Tibial nerve (tissue), 4 donors: Measurements from ENCODE around the gene ASB3. TPM values are rescaled to one million over a fixed set of nuclear protein-coding genes. Genes with fewer than 3 reads are reported as not detected.
"Not testable (repeated sequence)": the region's sequence is repeated elsewhere in the genome, so short reads cannot be mapped to it uniquely, and the experiment has no call there.

Source experiments
- DNase-seq, 2 donors: peaks; one replicate each; pipeline ENCODE4 v3.0.0-alpha.2; 2019; ENCODE audit warnings: low spot score in 2 of 2
- H3K27ac ChIP-seq, 4 donors: fragments of 200-600 bp; sonication (generic) in 3 of 4; one replicate each; pipeline ENCODE4 v1.5.1; 2017 to 2019; ENCODE audit warnings: mild to moderate bottlenecking in 1 of 4
- H3K27me3 ChIP-seq, 2 donors: fragments of 200-600 bp; sonication (generic) in 1 of 2; one replicate each; pipeline versions ENCODE4 v1.5.1 to v1.6.0; 2017 to 2019
- H3K36me3 ChIP-seq, 3 donors: fragments of 200-600 bp; sonication (generic); one replicate each; pipeline ENCODE4 v1.5.1; 2018 to 2019
- H3K4me1 ChIP-seq, 4 donors: fragments of 200-600 bp; sonication (generic) in 3 of 4; one replicate each; pipeline ENCODE4 v1.5.1; 2017 to 2019
- H3K4me3 ChIP-seq, 4 donors: fragments of 200-600 bp; sonication (generic) in 3 of 4; one replicate each; pipeline ENCODE4 v1.5.1; 2017 to 2019; ENCODE audit warnings: mild to moderate bottlenecking in 1 of 4, moderate library complexity in 1 of 4
- H3K9me3 ChIP-seq, 4 donors: fragments of 200-600 bp; sonication (generic) in 3 of 4; one replicate each; pipeline ENCODE4 v1.5.1; 2017 to 2019
- EP300 ChIP-seq, 2 donors: sonication (generic); formaldehyde crosslinking; IDR thresholded peaks; one replicate each; pipeline ENCODE4 v1.6.1; 2017; ENCODE audit warnings: antibody characterized with exemption in 2 of 2, mild to moderate bottlenecking in 1 of 2
- POLR2A ChIP-seq, 2 donors: fragments of 450-650 bp; IDR thresholded peaks; one replicate each; pipeline ENCODE4 v1.6.1; 2017; ENCODE audit warnings: antibody characterized with exemption in 2 of 2, mild to moderate bottlenecking in 2 of 2, moderate library complexity in 2 of 2
- WGBS, 2 donors: methylation state at CpG; one replicate each; pipeline ENCODE4 v1.1.5; 2018; 5-methylcytosine and 5-hydroxymethylcytosine counted together
- total RNA-seq, 4 donors: library from RNA; depleted of rRNA; stranded (reverse); fragments of >200 nt; gene quantifications; one replicate each; pipeline ENCODE4 v1.1.0, GENCODE V29; 2016
- TF ChIP-seq, protein P1 (sequence below), 5 experiments: fragments of 200-600 bp in 3 of 5; fragments of 450-650 bp in 2 of 5; sonication (generic) in 3 of 5; IDR thresholded peaks; one replicate each; pipeline ENCODE4 v1.5.1; 2016 to 2019; ENCODE audit warnings: antibody characterized with exemption in 5 of 5, mild to moderate bottlenecking in 3 of 5, moderate library complexity in 2 of 5

Gene ASB3
- total RNA-seq, 4 donors from 2014 or later = 16.8 to 24.7 (median 17.3) TPM

DNA sequence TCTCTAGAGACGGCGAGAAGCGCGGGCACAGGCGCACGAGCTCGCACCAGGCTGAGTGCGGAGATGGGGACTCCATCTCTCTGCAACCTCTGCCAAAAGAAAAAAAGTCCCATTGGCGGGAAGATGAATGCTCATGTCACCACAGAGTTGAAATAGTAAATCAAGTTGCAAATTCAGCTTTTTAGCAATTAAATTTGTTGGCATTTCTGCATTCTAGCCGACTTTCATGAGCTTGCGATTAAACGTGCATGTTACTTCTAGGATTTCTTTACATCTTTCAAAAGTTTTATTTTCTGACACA is 18.6 kb downstream of the ASB3 start:
- Histone ChIP-seq H3K36me3 (peaks cover 0 to 4% (median 0%) of the 10 kb centered on the region in 3 donors), H3K27me3 (no peaks in the 10 kb centered on the region), H3K27ac (peak overlapping the region in 3 of 4 donors; percentile 74 to 81 (median 81)), H3K9me3 (no peaks in the 10 kb centered on the region), H3K4me1 (peaks cover 0 to 24% (median 7%) of the 10 kb centered on the region in 4 donors), H3K4me3 (peak overlapping the region; percentile 63 to 84 (median 76))
- WGBS, 2 donors = 1 to 3% methylated on average over 12 of the region's 12 CpGs
- no peak for TF ChIP-seq POLR2A (IDR thresholded peaks at IDR 0.05)
- TF ChIP-seq, protein P1, sequence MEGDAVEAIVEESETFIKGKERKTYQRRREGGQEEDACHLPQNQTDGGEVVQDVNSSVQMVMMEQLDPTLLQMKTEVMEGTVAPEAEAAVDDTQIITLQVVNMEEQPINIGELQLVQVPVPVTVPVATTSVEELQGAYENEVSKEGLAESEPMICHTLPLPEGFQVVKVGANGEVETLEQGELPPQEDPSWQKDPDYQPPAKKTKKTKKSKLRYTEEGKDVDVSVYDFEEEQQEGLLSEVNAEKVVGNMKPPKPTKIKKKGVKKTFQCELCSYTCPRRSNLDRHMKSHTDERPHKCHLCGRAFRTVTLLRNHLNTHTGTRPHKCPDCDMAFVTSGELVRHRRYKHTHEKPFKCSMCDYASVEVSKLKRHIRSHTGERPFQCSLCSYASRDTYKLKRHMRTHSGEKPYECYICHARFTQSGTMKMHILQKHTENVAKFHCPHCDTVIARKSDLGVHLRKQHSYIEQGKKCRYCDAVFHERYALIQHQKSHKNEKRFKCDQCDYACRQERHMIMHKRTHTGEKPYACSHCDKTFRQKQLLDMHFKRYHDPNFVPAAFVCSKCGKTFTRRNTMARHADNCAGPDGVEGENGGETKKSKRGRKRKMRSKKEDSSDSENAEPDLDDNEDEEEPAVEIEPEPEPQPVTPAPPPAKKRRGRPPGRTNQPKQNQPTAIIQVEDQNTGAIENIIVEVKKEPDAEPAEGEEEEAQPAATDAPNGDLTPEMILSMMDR (IDR thresholded peaks at IDR 0.05) = no peak
- no peak for TF ChIP-seq EP300 (IDR thresholded peaks at IDR 0.05)
- no peak for DNase-seq

DNA sequence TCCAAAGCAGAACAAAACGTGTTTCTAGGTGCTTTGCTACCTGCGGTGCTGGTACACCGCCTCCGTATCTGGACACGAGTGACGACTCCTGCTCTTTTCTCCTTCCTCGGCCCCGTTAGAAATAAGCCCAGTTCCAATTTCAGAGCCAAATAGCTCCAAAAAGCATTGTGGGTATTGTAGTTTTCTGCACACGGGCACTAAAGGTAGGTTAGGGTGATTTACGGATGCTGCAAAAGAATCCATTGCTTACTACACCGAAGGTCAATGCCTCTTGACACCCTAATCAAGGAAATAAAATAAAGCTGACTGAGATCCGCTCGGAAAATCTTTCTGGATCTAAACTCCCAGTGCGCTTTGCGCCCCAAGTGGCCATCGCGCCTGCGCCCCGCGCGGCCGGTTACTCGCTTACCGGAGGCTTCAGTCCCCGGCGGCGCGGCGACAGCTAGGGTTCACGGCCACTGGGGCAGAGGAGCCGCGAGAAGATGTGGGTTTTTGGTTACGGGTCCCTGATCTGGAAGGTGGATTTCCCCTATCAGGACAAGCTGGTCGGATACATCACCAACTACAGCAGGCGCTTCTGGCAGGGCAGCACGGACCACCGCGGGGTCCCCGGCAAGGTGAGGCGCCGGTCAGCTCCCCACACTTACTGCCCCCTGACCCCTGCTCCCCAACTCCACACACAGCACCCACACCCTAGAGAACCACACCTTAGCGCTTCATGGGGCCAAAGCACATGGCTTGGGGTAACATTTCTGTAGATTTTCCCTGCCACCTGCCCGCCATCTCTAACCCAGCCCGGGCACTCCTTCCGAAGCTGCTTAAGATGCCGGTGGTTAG is 19.1 kb downstream of the ASB3 start, which contains the start of gene CHAC2:
CHAC2 (plus strand) TSS at position 400 of the 837 bp plus-strand sequence; CDS start at position 483, 83 bp downstream.
- peak in 1 of 2 donors; percentile 58 for TF ChIP-seq EP300 (IDR thresholded peaks at IDR 0.05)
- peak in 1 of 2 donors; percentile 26 for TF ChIP-seq POLR2A (IDR thresholded peaks at IDR 0.05)
- TF ChIP-seq, protein P1 (IDR thresholded peaks at IDR 0.05) = peak; percentile 32 to 74 (median 46)
- Histone ChIP-seq H3K9me3 (no peaks in the 10 kb centered on the region), H3K27me3 (no peaks in the 10 kb centered on the region), H3K4me3 (peak within 1 kb of the TSS; percentile 63 to 84 (median 76)), H3K4me1 (peaks cover 0 to 24% (median 7%) of the 10 kb centered on the region in 4 donors), H3K27ac (peak within 1 kb of the TSS; percentile 43 to 81 (median 78)), H3K36me3 (peaks cover 0 to 9% (median 0%) of the 10 kb centered on the region in 3 donors)
- DNase-seq = peak; percentile 65 to 66
- WGBS, 2 donors = 0% methylated on average over 40 to 45 of the region's 46 CpGs

DNA sequence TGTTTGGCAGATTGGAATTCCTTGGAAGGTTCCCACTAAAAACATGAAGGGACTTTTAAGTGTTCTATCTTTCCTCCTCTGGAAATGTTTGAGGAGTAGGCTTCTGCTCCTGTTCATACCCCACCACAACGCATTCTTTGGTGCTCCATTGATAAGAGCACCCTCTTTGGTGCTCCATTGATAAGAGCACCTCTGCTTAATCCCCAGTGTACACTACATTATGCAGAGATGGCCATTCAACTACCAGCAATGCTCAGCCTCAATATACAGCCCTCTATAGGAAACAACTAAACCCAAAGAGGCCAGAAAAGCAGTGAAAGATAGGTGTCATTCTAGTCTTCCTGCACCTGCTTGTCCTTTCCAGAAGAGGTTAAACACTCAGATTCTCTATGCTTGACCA is 21.0 kb downstream of the ASB3 start:
- 94 to 100% methylated on average over 1 of the region's 1 CpG for WGBS, 2 donors
- H3K36me3 ChIP-seq = peaks cover 0 to 14% (median 0%) of the 10 kb centered on the region in 3 donors
- no peaks in the 10 kb centered on the region for H3K27me3 ChIP-seq
- H3K4me3 ChIP-seq = no peak overlapping the region
- DNase-seq = no peak
- peaks cover 0 to 24% (median 7%) of the 10 kb centered on the region in 4 donors for H3K4me1 ChIP-seq
- no peak for TF ChIP-seq POLR2A (IDR thresholded peaks at IDR 0.05)
- TF ChIP-seq, protein P1 (IDR thresholded peaks at IDR 0.05) = no peak
- no peak for TF ChIP-seq EP300 (IDR thresholded peaks at IDR 0.05)
- H3K9me3 ChIP-seq = no peaks in the 10 kb centered on the region
- H3K27ac ChIP-seq = no peak overlapping the region

DNA sequence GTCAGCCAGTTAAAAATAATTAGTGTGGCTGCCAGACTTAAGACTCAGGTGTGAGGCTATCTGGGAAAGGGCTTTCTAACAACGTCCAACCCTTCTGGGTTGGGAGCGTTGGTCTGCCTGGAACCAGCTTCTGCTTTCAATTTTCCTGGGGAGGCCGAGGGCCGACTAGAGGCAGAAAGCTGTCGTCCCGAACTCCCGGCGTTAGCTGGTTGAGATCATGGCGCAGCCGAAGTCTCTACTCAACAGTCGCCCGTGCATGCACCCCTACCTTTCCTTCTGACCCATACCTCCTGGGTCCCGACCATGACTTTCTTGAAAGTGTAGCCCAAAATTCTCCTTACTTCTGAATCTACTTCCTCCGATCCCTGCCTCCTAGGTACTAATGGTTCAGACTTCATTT is 29.5 kb downstream of the ASB3 start:
- not testable (repeated sequence) for H3K27me3 ChIP-seq, H3K9me3 ChIP-seq, H3K4me1 ChIP-seq, DNase-seq, H3K27ac ChIP-seq, H3K4me3 ChIP-seq
- WGBS, 2 donors = 98% methylated on average over 14 of the region's 14 CpGs
- peaks cover 0 to 36% (median 0%) of the 10 kb centered on the region in 3 donors for H3K36me3 ChIP-seq

DNA sequence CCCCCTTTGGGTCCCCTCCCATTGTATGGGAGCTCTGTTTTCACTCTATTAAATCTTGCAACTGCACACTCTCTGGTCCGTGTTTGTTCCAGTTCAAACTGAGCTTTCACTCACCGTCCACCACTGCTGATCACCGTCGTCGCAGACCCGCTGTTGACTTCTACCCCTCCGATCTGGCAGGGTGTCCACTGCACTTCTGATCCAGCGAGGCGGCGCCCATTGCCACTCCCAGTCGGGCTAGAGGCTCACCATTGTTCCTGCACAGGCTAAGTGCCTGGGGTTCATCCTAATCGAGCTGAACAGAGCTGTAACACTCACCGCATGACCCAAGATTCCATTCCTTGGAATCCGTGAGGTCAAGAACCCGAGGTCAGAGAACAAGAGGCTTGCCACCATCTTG is 30.1 kb downstream of the ASB3 start:
- Histone ChIP-seq H3K36me3 (peaks cover 0 to 35% (median 0%) of the 10 kb centered on the region in 3 donors), H3K27ac (no peak overlapping the region), H3K27me3 (no peaks in the 10 kb centered on the region), H3K4me1 (no peaks in the 10 kb centered on the region), H3K9me3 (no peaks in the 10 kb centered on the region), H3K4me3 (no peak overlapping the region)
- 96 to 98% methylated on average over 14 to 15 of the region's 15 CpGs for WGBS, 2 donors
- no peak for DNase-seq
- no peak for TF ChIP-seq EP300 (IDR thresholded peaks at IDR 0.05)
- TF ChIP-seq, protein P1 (IDR thresholded peaks at IDR 0.05) = no peak
- TF ChIP-seq POLR2A (IDR thresholded peaks at IDR 0.05) = no peak
